EH (cell line): ENCODE measurements around the gene AP3D1.
A peak's percentile ranks its signal among the peaks of the same experiment; 100 is the strongest.

Experiments used
- DNase-seq: peaks from one replicate; pipeline ENCODE4 v3.0.0-alpha.2; 2015; ENCODE audit warnings: low read depth

Gene AP3D1

GRCh38 chr19:2127758-2128157, 23.6 kb downstream of the AP3D1 start:
- no peak for DNase-seq

- DNase-seq, result no peak
Observed at GRCh38 chr19:2126879-2127518, 24.4 kb downstream of the AP3D1 start.

- peak; percentile 32 for DNase-seq
Observed at GRCh38 chr19:2123682-2124387, 27.5 kb downstream of the AP3D1 start.

DNA sequence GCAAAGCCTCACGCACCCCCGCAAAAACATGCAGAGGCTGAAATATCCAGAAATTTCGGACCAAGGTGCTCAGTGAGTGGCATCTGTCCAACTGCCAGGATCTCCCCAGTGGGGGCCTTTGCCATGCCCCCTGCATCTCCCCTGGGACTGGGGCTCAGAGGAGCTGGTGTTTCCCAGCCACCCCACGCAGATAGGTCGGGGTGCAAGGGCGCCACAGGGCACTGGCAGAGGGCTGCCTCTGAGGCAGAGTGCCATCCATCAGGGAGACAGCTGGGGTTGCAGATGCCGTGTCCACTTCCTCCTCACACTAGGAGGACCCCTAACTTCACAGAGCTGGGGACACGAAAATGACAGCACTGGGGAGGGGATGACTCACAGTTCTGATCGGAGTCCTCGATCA, 28.4 kb downstream of the AP3D1 start:
- no peak for DNase-seq

- no peak for DNase-seq
Observed at GRCh38 chr19:2122251-2122650, 29.1 kb downstream of the AP3D1 start.

DNA sequence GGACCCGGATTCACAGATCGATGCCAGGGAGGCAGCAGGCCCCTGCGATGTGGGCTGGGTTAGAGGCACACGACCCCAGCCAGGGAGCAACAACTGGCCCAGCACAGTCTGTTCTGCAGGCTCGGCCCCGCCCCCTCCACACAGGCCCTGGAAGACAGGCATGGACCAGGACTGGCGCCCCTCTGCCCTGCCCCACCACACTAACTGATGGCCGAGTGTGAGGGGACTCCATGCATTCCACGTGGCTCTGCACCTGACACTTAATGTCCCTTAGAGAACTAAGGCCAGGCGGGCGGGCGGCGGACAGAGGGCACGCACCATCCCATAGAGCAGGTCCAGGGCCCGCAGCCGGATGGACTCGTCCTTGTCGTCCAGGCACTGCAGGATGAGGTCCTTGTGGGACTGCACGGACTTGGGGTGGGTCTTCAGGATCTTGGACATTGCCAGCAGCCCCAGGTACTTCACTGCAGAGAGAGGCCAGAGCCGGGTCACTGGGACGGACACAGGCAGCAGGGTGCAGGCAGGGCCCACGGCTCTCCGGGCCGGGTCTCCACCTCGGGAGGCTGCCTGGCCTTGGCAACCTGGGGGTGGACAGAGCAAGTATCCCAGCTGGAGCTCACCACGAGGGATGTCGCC, 29.8 kb downstream of the AP3D1 start:
- DNase-seq, result no peak

DNA sequence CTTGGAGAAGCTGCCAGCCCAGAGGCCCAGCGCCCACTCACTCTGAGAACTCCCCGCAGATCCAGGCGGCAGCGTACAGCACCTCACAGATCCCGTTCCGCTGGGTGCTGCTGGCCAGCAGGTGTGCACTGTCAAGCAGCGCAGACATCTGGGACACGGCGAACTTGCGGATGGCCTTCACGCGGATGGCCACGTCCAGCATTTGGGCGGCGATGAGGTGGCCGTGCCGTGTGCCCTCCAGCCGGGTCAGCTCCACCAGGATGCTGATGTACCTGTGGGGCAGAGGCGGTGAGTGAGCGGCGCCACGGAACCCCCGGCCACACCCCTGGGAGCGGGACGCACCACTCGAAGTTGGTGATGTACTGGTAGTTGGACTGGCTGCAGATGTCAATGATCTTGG, 30.5 kb downstream of the AP3D1 start:
- no peak for DNase-seq

GRCh38 chr19:2119921-2120785, 31.2 kb downstream of the AP3D1 start:
- DNase-seq, result no peak

DNA sequence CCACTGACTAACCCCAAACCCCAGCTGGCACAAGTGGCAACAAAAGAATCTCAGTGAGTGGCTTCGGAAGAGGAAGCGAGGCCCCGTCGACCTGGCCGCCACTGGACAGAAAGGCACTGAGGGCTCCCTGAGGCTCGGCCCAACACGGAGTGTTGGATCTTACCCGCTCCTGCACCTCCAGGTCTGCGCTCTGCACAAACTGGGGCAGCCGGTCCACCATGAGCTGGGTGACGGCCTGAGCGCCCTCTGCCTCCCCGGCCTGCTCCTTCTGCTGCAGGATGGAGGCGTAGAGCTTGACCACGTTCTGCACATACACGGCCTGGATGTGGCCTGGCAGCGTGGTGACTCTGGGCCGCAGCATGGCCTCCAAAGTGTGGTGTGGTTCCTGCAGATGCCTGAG, 32.9 kb downstream of the AP3D1 start:
- no peak for DNase-seq

DNA sequence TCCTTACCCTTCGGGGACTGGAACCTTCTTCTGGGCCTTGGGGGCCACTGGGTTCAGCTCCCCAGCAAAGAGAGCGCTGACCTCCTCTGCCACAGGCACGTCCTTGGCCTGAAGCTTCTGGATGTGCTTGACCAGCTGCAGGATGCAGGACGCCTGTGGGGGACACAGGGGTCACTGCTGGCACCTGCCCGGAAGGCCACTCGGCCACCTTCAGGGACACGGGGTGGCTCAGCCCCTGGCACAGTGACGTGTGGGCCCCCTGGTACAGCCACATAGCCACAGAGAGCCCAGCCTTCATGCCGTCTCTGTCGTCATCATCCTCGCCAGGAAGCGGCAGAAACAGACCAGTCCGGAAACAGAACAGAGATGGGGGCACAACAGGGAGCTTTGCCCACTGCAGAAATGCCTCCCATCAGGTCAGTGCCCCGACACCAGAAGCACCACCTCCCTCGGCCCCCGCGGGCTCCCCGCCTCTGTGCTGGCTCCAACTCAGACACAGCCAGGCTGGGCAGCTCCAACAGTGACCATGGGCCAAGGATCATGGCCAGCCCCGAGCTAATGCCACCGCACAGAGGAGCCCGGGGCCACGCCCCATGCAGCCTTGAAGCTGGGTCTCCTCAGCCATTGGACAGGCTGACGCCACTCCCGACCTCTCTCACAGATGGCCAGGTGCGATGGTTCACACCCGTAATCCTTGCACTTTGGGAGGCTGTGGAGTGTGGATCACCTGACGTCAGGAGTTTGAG, 34.0 kb downstream of the AP3D1 start:
- no peak for DNase-seq

GRCh38 chr19:2116507-2116906, 34.9 kb downstream of the AP3D1 start:
- DNase-seq, result no peak

GRCh38 chr19:2115911-2116426, 35.4 kb downstream of the AP3D1 start:
- no peak for DNase-seq

DNA sequence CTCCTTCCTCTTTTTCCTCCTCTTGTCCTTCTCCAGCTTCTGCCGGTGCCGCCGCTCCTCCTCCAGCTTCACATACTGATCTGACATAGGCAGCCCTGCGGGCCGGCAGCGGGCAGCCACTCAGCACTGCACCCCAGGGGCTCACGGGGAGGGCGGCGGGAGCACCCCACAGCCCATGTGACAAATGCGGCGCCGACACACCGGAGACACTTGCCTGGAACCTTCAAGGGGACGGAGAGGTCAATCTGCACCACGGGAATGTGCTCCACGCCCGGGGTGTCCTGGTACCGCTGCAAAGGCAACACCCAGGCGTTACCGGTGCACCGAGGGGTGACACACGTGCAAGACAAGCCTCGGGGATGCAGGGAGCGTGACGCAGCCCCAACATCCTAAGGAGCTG, 36.0 kb downstream of the AP3D1 start:
- no peak for DNase-seq

- DNase-seq, result no peak
Observed at GRCh38 chr19:2114821-2115220, 36.5 kb downstream of the AP3D1 start.

DNA sequence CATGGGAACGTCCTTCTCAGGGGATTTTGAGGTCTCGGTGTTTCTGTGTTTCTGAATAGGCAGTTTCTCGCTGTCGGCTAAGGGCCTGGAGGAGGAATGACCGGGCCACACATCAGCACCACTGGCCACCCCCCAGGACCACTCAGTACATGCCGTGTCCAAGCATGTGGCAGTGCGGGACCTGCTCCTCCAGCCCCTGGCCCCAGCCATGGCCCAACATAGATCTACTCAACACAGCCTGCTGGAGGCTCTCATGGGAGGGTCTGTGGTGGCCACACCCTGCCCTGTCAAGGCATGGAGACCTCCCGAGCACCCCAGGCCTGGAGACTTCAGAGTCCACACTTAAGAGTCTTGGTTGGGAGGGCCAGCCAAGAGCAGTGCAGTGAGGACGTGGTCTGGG, 37.1 kb downstream of the AP3D1 start:
- no peak for DNase-seq

- DNase-seq, result no peak
Observed at GRCh38 chr19:2113439-2114211, 37.7 kb downstream of the AP3D1 start.

- DNase-seq, result no peak
Observed at GRCh38 chr19:2112516-2113320, 38.6 kb downstream of the AP3D1 start.

- DNase-seq, result no peak
Observed at GRCh38 chr19:2111886-2112285, 39.5 kb downstream of the AP3D1 start.

DNA sequence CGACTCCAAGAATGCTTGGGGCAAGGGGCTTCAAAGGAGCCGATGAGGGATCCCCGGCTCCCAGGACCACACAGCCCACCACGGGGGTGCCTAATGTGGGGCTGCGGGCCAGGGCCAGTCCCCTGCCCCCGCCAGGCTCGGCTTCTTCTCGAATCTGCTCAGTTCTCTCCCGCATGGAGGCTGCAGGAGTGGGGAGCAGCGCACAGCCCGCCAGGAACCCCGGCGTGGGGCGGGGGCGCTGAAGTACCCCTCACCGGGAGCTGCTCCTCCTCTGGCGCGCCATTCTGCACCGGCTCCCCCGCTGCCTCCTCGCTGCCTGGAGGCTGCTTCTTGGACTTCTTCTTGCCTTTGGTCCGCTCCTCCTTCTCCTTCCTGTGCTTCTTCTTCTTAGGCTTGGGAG, 39.9 kb downstream of the AP3D1 start:
- DNase-seq, result no peak

DNA sequence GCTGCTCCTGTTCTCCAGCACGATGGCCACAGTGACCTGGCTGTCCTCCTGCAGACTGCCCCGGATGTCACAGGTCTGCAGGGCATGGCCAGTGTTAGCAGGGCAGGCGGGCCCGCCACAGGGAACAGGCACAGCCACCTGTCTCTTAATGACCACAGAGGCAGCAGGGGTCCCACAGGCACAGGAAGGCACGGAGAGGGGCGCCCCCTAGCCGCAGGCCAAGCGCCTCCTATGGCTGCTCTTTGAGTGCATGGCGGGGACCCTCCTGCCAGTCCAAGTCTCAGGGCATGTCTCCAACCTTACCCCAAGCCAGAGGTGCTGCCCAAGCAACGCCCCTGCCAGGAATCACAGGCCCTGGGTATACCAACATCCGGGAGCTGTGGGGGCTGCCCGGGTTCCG, 40.5 kb downstream of the AP3D1 start:
- no peak for DNase-seq
